Glomerular endothelial cell (primary cell): ENCODE results near the gene DIP2C. TPM values are rescaled to one million over a fixed set of nuclear protein-coding genes. Genes with fewer than 3 reads are reported as not detected.
"Not testable (repeated sequence)": the region's sequence is repeated elsewhere in the genome, so short reads cannot be mapped to it uniquely, and the experiment has no call there.

Source experiments
- DNase-seq: peaks from one replicate; pipeline ENCODE4 v3.0.0-alpha.2; 2011; ENCODE audit warnings: low read depth, low spot score; ENCODE audit errors: extremely low read depth
- total RNA-seq: library from RNA; depleted of rRNA; stranded (reverse); fragments of >200 nt; gene quantifications from 2 replicates; pipeline ENCODE4 v1.2.3, GENCODE V29; 2015

Gene DIP2C
- total RNA-seq, 1 donor from 2014 or later: 16.5 TPM

DNA sequence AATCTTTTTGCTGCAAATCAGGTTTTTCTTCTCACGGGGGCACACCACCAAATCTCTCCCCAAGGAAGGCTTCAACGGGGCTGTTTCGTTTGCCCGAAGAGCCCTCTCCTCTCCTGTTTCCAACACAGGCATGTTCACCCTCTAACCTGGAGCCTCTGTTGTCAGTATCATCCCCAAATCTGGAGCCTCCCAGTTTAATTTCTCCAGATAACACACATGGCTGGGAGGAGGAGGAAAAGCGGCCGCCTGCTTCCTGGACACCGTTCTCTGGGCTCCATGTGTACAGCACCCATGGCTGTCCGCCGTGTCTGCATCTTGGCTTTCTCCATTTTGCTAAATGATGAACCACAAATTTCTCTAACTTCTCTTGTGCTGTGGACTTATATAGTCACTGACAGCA is 214.5 kb downstream of the DIP2C start:
- DNase-seq: no peak

DNA sequence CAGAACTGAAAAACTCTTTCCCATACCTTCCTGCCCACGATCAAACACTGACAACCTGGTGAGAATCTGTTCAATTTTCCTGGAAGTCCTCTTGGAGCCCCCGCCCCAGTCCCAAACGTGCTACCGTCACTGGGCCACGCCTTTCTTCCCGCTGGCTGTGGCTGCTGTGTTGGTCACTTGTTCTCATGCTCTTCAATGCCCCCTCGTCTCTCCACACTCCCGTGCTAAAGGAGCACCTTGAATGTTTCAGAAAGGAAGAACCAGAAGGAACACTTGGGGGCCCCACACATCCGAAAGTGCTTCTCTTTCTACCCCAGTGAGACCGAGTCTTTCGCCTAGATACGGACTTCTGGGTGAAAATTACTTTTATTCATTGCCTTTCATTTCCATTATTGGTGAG is 215.1 kb downstream of the DIP2C start:
- no peak for DNase-seq

DNA sequence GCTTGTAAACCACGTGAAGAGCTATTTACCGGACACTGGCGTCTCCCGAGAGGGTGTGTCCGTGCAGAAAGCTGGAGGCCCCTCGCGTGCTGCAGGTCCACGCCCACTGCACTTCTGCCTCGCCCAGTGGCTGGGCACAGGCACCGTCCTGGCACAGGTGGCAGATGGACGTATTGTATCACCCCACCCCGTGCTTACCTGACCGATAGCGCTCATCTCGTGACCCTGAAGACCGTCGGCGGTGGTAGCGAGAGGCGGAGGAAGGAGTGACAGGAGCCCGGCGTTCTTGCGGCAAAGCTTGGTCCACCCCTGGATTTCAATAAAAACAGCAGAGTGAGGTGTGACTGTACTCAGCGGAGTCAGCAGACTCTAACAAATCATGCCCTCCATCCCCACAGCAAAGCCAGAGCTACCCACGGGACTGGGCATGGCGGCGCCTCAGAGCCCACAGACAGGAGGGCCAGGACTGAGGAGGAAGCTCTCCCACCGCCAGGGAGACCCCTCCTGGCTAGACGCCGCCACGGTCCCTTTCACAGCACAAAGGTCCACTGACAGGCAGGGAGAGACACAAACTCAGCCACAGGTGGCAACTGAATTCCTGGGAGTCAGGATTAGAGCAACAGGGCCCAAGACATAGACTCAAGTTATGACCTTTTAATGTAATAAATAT is 217.1 kb downstream of the DIP2C start:
- no peak for DNase-seq

DNA sequence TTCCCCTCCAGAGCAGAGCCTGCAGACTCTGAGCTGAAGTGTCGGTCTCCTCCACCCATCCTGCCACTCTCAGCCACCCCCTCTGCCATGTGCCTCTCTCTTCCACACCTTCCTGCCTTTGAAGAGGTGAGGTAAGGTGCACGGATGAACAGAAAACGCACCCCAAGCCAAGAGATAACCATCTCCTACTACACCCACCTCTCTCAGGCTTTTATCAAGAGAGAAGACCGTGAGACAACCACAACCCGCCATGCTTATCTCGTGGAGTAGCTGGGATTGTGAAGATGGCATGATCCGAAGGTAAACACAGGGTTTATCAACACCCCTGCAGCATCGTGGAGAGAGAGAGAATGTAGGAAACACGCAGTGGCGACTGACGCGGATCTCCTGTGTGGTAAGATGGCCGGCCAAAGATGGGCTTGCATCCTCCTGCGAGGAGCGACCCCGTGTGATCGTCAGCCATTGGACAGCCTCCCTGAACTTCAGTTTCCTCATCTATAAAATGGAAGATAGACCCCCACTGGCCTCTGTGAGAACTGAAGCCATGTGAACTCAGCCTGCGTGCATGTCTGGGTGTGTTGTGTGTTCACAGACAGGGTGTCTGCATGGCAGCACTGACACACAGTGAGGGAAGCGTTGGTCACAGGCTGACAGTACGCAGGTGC is 219.0 kb downstream of the DIP2C start:
- DNase-seq: no peak

GRCh38 chr10:469947-470338 is 219.5 kb downstream of the DIP2C start:
- no peak for DNase-seq

DNA sequence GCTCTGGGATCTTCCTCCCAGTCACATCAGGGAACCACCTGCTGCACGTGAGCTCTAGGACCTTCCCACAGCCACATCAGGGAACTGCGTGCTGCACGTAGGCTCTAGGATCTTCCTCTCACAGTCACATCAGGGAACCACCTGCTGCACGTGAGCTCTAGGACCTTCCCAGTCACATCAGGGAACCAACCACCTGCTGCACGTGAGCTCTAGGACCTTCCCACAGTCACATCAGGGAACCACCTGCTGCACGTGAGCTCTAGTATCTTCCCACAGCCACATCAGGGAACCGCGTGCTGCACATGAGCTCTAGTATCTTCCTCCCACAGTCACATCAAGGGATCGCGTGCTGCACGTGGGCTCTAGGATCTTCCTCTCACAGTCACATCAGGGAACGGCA is 229.7 kb downstream of the DIP2C start:
- DNase-seq: no peak

GRCh38 chr10:458421-458851 is 231.0 kb downstream of the DIP2C start:
- no peak for DNase-seq

DNA sequence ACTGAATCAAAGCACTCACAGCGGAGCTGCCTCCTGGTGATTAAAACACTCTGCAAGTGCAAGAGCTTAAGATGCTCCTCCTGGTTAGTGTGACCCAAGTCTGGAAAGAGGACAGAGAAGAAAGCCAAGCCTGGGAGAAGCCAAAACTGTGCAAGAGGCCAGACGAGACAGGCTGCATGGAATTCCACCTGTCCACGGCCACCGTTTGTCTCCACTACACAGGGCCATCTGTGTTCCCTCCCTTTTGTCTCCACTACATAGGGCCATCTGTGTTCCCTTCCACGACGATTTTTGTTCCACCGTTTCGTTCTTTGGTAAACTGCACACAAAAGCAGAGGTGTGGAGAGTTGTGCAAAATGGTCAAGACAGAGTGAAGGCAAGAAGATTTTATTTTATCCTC is 233.0 kb downstream of the DIP2C start:
- DNase-seq: no peak

DNA sequence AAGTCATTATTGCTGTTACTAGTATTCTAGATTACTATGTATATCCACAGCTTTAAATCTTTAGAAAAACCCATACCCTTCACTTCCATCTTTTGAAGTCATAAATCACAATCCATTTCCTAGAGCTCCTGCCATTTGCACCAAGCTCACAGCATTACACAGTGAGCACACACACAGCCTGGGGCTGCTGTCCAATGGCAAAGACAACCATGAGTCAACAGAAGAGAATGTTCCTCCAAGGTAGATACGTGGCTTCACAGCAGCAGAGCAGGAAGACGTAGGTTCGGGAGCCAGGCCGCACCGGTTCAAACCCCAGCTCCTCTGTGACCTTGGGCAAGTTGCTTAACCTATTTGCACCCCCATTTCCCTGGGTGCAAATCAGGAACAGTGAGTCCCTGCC is 234.6 kb downstream of the DIP2C start:
- peak; percentile 25 for DNase-seq

GRCh38 chr10:453647-454046 is 235.8 kb downstream of the DIP2C start:
- no peak for DNase-seq

GRCh38 chr10:452512-453426 is 236.7 kb downstream of the DIP2C start:
- no peak for DNase-seq

DNA sequence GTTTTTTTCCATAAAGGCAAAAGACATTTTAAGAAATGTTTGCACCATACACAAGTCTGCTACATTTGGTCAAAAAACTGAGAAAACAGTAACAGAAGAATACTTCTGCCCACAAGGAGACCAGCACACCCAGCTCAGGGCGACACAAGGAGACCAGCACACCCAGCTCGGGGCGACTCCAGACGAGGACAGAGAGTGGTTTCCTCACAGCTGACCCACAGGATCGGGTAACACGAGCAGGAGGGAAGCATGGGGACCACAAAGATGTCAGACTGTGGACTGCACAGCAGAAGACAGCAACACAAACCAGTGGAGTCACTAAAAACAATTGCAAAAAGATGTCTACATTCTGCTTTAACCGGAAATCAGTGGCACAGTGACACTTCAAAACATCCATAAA is 237.6 kb downstream of the DIP2C start:
- no peak for DNase-seq

- DNase-seq: no peak
Measured at GRCh38 chr10:451021-451471, 238.4 kb downstream of the DIP2C start.

- DNase-seq: no peak
Measured at GRCh38 chr10:450463-450862, 239.0 kb downstream of the DIP2C start.

DNA sequence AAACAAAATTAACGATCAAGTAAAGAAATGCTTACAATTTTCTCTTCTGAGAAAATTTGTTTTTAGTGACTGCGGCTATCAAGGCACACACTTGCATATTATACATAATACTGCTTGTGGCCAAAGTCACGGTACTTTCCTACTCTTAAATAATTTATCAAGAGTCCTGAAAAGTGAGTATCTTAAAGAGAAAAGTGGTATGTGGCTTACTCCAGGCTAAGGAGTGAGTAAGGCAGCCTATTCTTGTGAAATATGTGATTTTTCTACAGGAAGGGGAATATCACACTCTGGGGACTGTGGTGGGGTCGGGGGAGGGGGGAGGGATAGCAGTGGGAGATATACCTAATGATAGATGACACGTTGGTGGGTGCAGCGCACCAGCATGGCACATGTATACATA is 240.1 kb downstream of the DIP2C start:
- not testable (repeated sequence) for DNase-seq

GRCh38 chr10:443459-443858 is 246.0 kb downstream of the DIP2C start:
- no peak for DNase-seq

- no peak for DNase-seq
Measured at GRCh38 chr10:442209-442608, 247.3 kb downstream of the DIP2C start.

DNA sequence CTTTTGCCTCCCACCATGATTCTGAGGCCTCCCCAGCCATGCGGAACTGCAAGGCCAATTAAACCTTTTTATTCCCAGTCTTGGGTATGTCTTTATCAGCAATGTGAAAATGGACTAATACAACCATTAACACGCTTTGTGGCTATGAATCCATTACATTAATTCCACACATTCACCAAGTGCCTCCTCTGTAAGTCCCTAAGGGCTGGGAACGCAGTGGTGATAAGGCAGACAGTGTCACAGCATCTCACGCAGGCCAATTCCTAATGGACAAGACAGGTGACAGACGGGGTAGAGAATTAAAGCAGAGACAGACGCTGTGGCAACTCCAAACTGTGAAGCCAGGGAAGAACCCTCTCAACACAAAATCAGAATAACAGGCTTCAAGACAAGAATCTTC is 247.8 kb downstream of the DIP2C start:
- no peak for DNase-seq

DNA sequence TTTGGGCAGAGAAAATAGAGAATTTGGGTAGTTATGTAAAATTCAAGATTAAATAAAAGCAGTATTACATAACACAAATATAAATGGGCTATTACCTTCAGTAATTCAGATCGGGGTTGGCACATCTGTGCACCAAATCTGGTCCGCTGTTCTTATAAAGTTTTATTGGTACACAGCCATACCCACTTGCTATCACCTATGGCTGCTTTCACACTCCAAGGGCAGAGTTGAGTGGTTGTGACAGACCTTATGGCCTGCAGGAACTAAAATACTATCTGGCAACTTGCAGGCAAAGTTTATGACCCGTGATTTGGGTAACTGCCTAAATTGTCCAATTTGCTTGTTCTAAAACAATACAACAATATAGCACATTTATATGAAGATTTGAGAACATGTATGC is 249.3 kb downstream of the DIP2C start:
- no peak for DNase-seq

DNA sequence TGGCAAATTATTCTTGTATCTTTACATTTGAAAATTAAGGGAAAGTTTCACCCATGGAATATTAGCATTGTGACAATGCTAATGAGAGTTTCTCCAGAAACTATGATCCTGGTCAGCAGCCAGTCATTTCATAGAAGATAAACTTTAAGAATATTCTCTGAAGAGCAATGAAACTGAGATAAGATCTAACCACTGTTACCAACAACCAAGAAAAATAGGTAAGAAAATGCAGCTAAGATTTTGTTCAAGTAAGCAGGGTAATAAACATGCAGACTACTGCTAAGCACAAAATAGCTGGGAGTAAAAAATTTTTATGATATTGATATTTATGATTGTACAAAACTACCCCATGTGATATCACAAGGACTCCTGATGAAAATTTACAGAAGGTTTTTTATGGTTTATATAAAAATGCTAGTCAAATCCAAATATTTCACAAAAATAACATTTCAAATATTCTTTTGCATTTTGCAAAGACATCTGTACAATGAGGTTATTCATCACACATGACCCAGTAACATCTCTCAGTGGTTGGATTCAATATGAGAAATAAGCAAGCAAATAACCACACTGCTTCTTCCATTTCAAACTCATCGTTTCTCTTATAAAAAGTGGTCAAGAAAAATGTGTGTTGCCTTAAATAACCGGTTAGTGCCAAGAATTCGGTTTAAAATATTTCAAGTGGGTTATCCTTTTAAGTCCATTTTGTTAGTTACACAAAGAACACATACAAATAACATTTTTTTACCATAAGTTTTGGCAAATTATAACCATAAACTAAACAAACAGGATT is 251.6 kb downstream of the DIP2C start:
- DNase-seq: no peak
